Fibroblast of lung (primary cell): ENCODE results near the gene FTO.

ENCODE experiments used
- EZH2 ChIP-seq: IDR thresholded peaks from 2 replicates; pipeline ENCODE4 v1.5.1; 2012; ENCODE audit warnings: low read length, control low read depth, mild to moderate bottlenecking; ENCODE audit errors: missing control alignments
- TF ChIP-seq, protein P1 (sequence below), 2 donors: IDR thresholded peaks in 1 of 2; conservative IDR thresholded peaks in 1 of 2; 1 replicate in 1 of 2; 2 replicates in 1 of 2; pipeline ENCODE4 v1.5.1; 2011 to 2012; ENCODE audit warnings: low read length in 2 of 2, control low read depth in 1 of 2, inconsistent platforms in 1 of 2, low read depth in 1 of 2, mild to moderate bottlenecking in 1 of 2

GRCh38 chr16:54148974-54149373, 445.0 kb downstream of the FTO start:
- TF ChIP-seq, protein P1, sequence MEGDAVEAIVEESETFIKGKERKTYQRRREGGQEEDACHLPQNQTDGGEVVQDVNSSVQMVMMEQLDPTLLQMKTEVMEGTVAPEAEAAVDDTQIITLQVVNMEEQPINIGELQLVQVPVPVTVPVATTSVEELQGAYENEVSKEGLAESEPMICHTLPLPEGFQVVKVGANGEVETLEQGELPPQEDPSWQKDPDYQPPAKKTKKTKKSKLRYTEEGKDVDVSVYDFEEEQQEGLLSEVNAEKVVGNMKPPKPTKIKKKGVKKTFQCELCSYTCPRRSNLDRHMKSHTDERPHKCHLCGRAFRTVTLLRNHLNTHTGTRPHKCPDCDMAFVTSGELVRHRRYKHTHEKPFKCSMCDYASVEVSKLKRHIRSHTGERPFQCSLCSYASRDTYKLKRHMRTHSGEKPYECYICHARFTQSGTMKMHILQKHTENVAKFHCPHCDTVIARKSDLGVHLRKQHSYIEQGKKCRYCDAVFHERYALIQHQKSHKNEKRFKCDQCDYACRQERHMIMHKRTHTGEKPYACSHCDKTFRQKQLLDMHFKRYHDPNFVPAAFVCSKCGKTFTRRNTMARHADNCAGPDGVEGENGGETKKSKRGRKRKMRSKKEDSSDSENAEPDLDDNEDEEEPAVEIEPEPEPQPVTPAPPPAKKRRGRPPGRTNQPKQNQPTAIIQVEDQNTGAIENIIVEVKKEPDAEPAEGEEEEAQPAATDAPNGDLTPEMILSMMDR (conservative IDR thresholded peaks at IDR 0.05 in 1 of 2, IDR thresholded peaks at IDR 0.05 in 1 of 2; ENCODE audit: low read depth in 1 of 2, low read length in 2 of 2) = no peak
- no peak for TF ChIP-seq EZH2
